HEK293 (cell line): ENCODE measurements around the gene LEUTX.

Experiments used
- CTCF ChIA-PET: fragments of 350-600 bp; formaldehyde crosslinking; extraction: SDS; loops from one replicate; lab custom pipeline; 2021; ENCODE audit warnings: antibody characterized with exemption; lab: Yijun Ruan, JAX
- POLR2A ChIA-PET: fragments of 300-600 bp; formaldehyde crosslinking; extraction: SDS; loops from one replicate; lab custom pipeline; 2020; ENCODE audit warnings: antibody characterized with exemption, inconsistent platforms; lab: Yijun Ruan, JAX
- H3K27ac ChIP-seq: fragments of 200-500 bp; sonication (Bioruptor generic); 2 replicates; pipeline ENCODE4 v1.5.1; 2014; ENCODE audit warnings: low read depth, low read length, control low read depth, inconsistent platforms; ENCODE audit errors: extremely low read depth
- H3K36me3 ChIP-seq, 2 experiments: fragments of 200-500 bp in 1 of 2; sonication (Bioruptor generic) in 1 of 2; 1 replicate in 1 of 2; 2 replicates in 1 of 2; pipeline ENCODE4 v1.5.1; 2014 to 2017; ENCODE audit warnings: inconsistent platforms in 2 of 2, low read length in 2 of 2; ENCODE audit not compliant: control insufficient read depth in 2 of 2, insufficient read depth in 1 of 2
- H3K4me1 ChIP-seq: fragments of 200-500 bp; sonication (Bioruptor generic); 2 replicates; pipeline ENCODE4 v1.5.1; 2014; ENCODE audit warnings: mild to moderate bottlenecking, low read length, inconsistent platforms; ENCODE audit not compliant: control insufficient read depth, insufficient read depth
- H3K4me3 ChIP-seq: 2 replicates; pipeline ENCODE4 v1.5.1; 2011; ENCODE audit warnings: low read depth, mild to moderate bottlenecking, control low read depth, low read length, moderate library complexity
- H3K9me3 ChIP-seq: fragments of 200-500 bp; sonication (Bioruptor generic); 2 replicates; pipeline ENCODE4 v1.5.1; 2014; ENCODE audit warnings: low read depth, low read length, inconsistent platforms; ENCODE audit not compliant: control insufficient read depth, insufficient read depth
- GLI2 ChIP-seq: fragments of 450-650 bp; formaldehyde crosslinking; IDR thresholded peaks from 2 replicates; pipeline ENCODE4; 2017; ENCODE audit warnings: missing biosample characterization, missing genetic modification characterization, low read depth, borderline replicate concordance
- GLIS2 ChIP-seq: fragments of 450-650 bp; formaldehyde crosslinking; IDR thresholded peaks from 2 replicates; pipeline ENCODE4 v1.5.1; 2016; ENCODE audit warnings: missing biosample characterization, missing genetic modification characterization
- HOXC10 ChIP-seq: sonication (generic); formaldehyde crosslinking; IDR thresholded peaks from 2 replicates; pipeline ENCODE4 v1.8.1; 2023; ENCODE audit warnings: mild to moderate bottlenecking, missing genetic modification reagents
- MYNN ChIP-seq: fragments of 450-650 bp; formaldehyde crosslinking; IDR thresholded peaks from 2 replicates; pipeline ENCODE4 v1.5.1; 2016; ENCODE audit warnings: missing biosample characterization, missing genetic modification characterization, borderline replicate concordance
- PBX3 ChIP-seq: sonication (generic); formaldehyde crosslinking; IDR thresholded peaks from 2 replicates; pipeline ENCODE4 v1.8.1; 2022; ENCODE audit warnings: mild to moderate bottlenecking, moderate library complexity, missing genetic modification reagents
- TRIM28 ChIP-seq: IDR thresholded peaks from 2 replicates; pipeline ENCODE4 v1.6.1; 2011; ENCODE audit warnings: low read length, control low read depth, borderline replicate concordance
- ZBTB10 ChIP-seq: fragments of 450-650 bp; formaldehyde crosslinking; IDR thresholded peaks from 2 replicates; pipeline ENCODE4 v1.5.1; 2016; ENCODE audit warnings: missing biosample characterization, missing genetic modification characterization
- ZBTB26 ChIP-seq: fragments of 450-650 bp; formaldehyde crosslinking; optimal IDR thresholded peaks from 2 replicates; pipeline ENCODE3; 2016; ENCODE audit warnings: missing biosample characterization, mild to moderate bottlenecking, missing genetic modification characterization
- ZIC2 ChIP-seq: fragments of 450-650 bp; formaldehyde crosslinking; IDR thresholded peaks from 2 replicates; pipeline ENCODE4 v1.5.1; 2016; ENCODE audit warnings: missing biosample characterization, missing genetic modification characterization
- ZNF138 ChIP-seq: fragments of 450-650 bp; formaldehyde crosslinking; IDR thresholded peaks from 2 replicates; pipeline ENCODE4 v1.5.1; 2016; ENCODE audit warnings: missing biosample characterization, missing genetic modification characterization, borderline replicate concordance
- ZNF202 ChIP-seq: fragments of 450-650 bp; formaldehyde crosslinking; IDR thresholded peaks from 2 replicates; pipeline ENCODE4 v1.5.1; 2016; ENCODE audit warnings: missing biosample characterization, missing genetic modification characterization, borderline replicate concordance
- ZNF350 ChIP-seq: fragments of 450-650 bp; formaldehyde crosslinking; IDR thresholded peaks from 2 replicates; pipeline ENCODE4 v1.5.0; 2017; ENCODE audit warnings: missing biosample characterization, mild to moderate bottlenecking, missing genetic modification characterization
- ZNF398 ChIP-seq: fragments of 450-650 bp; formaldehyde crosslinking; IDR thresholded peaks from 2 replicates; pipeline ENCODE4 v1.5.1; 2017; ENCODE audit warnings: missing biosample characterization, missing genetic modification characterization
- ZNF423 ChIP-seq: fragments of 450-650 bp; formaldehyde crosslinking; IDR thresholded peaks from 2 replicates; pipeline ENCODE4 v1.5.1; 2016; ENCODE audit warnings: missing biosample characterization, missing genetic modification characterization
- ZNF514 ChIP-seq: fragments of 450-650 bp; formaldehyde crosslinking; IDR thresholded peaks from 2 replicates; pipeline ENCODE4 v1.5.1; 2016; ENCODE audit warnings: missing biosample characterization, missing genetic modification characterization
- ZNF610 ChIP-seq: fragments of 450-650 bp; formaldehyde crosslinking; IDR thresholded peaks from 2 replicates; pipeline ENCODE4 v1.5.1; 2016; ENCODE audit warnings: missing biosample characterization, missing genetic modification characterization, borderline replicate concordance
- ZNF654 ChIP-seq: fragments of 450-650 bp; formaldehyde crosslinking; IDR thresholded peaks from 2 replicates; pipeline ENCODE4 v1.5.1; 2016; ENCODE audit warnings: low read depth, missing biosample characterization, missing genetic modification characterization
- ZNF692 ChIP-seq: fragments of 450-650 bp; formaldehyde crosslinking; IDR thresholded peaks from 2 replicates; pipeline ENCODE4 v1.5.1; 2016; ENCODE audit warnings: missing biosample characterization, missing genetic modification characterization
- ZNF76 ChIP-seq: fragments of 450-650 bp; formaldehyde crosslinking; IDR thresholded peaks from 2 replicates; pipeline ENCODE4; 2016; ENCODE audit warnings: low read depth, missing biosample characterization, missing genetic modification characterization, borderline replicate concordance

The LEUTX gene

GRCh38 chr19:39746836-39747529 is 31.7 kb upstream of the LEUTX start:
- no peaks in the 10 kb centered on the region for H3K4me1 ChIP-seq
- no peak for TF ChIP-seq ZNF654 (tag by site-specific recombination)
- no peak for TF ChIP-seq GLI2 (tag by site-specific recombination)
- no peak for TF ChIP-seq ZNF76 (tag by site-specific recombination)
- no peak for TF ChIP-seq HOXC10
- no peak for TF ChIP-seq ZNF350 (tag by site-specific recombination)
- TF ChIP-seq, all 188 proteins: peak for 0
- Histone ChIP-seq H3K27ac (no peak overlapping the region), H3K36me3 (no peaks in the 10 kb centered on the region; a peak in 1 of 3 replicates), H3K9me3 (no peaks in the 10 kb centered on the region), H3K4me3 (no peak overlapping the region)
- ChIA-PET POLR2A (interaction anchor here (0.6 kb wide), 1 partner anchor 350 kb away, joined by 3 read pairs; no protein-coding TSS in a partner anchor), CTCF (interaction anchor here (0.7 kb wide), 1 partner anchor 44 kb away, joined by 3 read pairs; no protein-coding TSS in a partner anchor)

GRCh38 chr19:39749981-39750380 is 28.7 kb upstream of the LEUTX start:
- Histone ChIP-seq H3K4me3 (no peak overlapping the region), H3K27ac (no peak overlapping the region), H3K36me3 (no peaks in the 10 kb centered on the region; a peak in 1 of 3 replicates), H3K9me3 (peaks cover 2% of the 10 kb centered on the region), H3K4me1 (peaks cover 8% of the 10 kb centered on the region)
- CTCF ChIA-PET, result interaction anchor here (1.2 kb wide), 1 partner anchor 94 kb away, joined by 5 read pairs; no protein-coding TSS in a partner anchor
- POLR2A ChIA-PET, result interaction anchor here (0.6 kb wide), 1 partner anchor 20 kb away, joined by 3 read pairs; no protein-coding TSS in a partner anchor
- TF ChIP-seq PBX3 (CRISPR knock-in tag) (no peak), ZBTB10 (no peak), ZNF423 (no peak), ZNF398 (tag by site-specific recombination) (no peak), ZNF610 (tag by site-specific recombination) (no peak), GLIS2 (tag by site-specific recombination) (no peak), TRIM28 (no peak), ZNF514 (tag by site-specific recombination) (no peak), ZNF202 (tag by site-specific recombination) (no peak), ZNF692 (tag by site-specific recombination) (no peak), ZNF138 (tag by site-specific recombination) (no peak), MYNN (tag by site-specific recombination) (no peak), ZBTB26 (tag by site-specific recombination) (no peak), ZIC2 (tag by site-specific recombination) (no peak)
